DND-41 (cell line): Measurements from ENCODE around the gene DNAJC27.

Experiments
- CTCF ChIP-seq: IDR thresholded peaks from 2 replicates; pipeline ENCODE4 v1.5.1; 2012; ENCODE audit warnings: borderline replicate concordance, low read length, moderate library complexity, mild to moderate bottlenecking; ENCODE audit not compliant: poor library complexity, severe bottlenecking; ENCODE audit errors: extremely low read depth
- EZH2 ChIP-seq: IDR thresholded peaks from 3 replicates; pipeline ENCODE4 v1.6.1; 2012; ENCODE audit warnings: borderline replicate concordance, low read depth, mild to moderate bottlenecking, moderate library complexity, low read length, inconsistent platforms; ENCODE audit not compliant: severe bottlenecking

GRCh38 chr2:24986372-24986771 is 14.6 kb upstream of the DNAJC27 start:
- no peak for TF ChIP-seq CTCF
- no peak for TF ChIP-seq EZH2
